HG02571 (cell line): ENCODE data around the gene ISG15.

Source experiments
- ATAC-seq: cut with Tn5 transposase; IDR thresholded peaks from one replicate; pipeline ENCODE4 v1.9.1; 2021; ENCODE audit warnings: mild to moderate bottlenecking, moderate library complexity; ENCODE audit not compliant: unreplicated experiment

Gene ISG15

DNA sequence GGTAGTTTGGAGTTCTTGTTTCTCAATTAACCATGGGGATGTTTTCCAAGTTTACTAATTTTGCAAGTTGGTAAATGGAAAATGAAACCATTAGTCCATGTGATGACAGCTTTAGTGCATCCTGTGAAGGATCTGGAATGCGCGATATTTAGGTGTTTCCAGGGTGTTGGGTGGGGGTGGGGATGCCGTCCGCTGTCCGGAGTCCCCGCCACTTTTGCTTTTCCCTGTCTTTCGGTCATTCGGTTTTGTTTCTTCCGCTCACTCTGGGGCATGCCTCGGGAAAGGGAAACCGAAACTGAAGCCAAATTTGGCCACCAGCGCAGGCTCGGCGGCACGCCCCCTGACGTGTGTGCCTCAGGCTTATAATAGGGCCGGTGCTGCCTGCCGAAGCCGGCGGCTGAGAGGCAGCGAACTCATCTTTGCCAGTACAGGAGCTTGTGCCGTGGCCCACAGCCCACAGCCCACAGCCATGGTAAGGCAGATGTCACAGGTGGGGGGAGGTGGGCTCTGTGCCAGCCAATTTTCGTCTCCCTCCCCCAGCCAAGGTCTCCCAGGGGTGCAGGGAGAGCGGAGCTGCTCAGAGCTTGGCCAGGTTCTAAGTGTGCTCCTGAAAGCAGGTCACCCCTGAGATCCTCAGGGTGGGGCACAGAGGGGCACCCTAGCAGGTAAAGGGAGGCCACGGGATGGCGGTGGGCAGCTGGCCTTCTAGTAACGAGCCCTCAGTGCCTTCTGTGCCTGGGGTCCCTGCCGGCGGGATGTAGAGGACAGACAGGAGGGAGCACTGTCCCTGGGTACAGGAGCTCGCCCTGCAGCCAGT, at the start of gene ISG15:
ISG15 (plus strand) TSS at position 393 of the 817 bp plus-strand sequence; CDS start at position 470, 77 bp downstream.
- ATAC-seq = peak; percentile 72

DNA sequence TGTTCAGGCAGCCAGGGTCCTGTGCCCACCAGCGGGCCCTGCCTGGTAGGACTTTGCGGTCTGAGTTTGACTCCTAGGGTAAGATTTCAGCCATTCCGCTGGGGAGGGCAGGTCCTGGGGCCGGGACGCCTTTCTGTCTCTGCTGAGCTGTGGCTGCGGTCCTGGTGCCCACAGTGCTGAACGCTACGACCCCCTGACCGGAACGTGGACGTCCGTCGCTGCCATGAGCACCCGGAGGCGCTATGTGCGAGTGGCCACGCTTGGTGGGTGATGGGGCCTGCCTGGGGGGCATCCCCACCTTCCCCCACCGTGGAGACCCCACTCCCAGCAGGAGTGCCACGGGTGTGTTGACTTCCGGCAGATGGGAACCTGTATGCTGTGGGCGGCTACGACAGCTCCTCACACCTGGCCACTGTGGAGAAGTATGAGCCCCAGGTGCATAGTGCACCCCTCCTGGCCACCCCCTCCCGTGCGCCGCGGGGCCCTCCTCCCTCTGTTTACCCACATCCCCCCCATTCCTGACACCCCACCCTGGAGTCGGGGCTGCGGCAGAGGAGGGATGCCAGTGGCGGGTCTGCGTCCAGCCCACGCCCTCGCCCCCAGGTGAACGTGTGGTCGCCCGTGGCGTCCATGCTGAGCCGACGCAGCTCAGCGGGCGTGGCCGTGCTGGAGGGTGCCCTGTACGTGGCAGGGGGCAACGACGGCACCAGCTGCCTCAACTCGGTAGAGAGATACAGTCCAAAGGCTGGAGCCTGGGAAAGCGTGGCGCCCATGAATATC, 49.4 kb upstream of the ISG15 start:
- ATAC-seq = no peak

DNA sequence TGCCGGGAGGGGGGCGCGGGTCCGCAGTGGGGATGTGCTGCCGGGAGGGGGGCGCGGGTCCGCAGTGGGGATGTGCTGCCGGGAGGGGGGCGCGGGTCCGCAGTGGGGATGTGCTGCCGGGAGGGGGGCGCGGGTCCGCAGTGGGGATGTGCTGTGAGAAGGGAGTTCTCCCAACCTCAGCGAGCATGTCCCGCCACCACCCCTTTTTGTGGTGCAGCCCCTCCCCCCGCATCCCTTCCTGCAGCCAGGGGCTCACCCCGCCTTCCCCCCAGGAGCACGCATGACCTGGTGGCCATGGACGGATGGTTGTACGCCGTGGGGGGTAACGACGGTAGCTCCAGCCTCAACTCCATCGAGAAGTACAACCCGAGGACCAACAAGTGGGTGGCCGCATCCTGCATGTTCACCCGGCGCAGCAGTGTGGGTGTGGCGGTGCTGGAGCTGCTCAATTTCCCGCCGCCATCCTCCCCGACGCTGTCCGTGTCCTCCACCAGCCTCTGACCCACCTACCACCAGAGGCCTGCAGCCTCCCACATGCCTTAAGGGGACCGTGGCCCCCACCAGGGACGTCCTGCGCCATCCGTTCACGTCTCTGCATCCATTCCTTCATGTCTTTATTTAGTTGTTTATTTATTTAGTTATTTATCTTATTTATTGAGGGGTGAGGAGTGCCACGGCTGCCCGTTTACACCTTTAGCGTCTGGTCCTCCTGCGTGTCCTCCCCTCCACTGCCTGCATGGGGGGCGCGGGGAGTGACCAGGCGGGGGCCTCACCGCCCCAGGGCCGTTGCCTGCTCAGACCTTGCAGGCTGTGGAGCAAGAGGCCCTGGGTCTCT, 48.4 kb upstream of the ISG15 start:
- no peak for ATAC-seq

DNA sequence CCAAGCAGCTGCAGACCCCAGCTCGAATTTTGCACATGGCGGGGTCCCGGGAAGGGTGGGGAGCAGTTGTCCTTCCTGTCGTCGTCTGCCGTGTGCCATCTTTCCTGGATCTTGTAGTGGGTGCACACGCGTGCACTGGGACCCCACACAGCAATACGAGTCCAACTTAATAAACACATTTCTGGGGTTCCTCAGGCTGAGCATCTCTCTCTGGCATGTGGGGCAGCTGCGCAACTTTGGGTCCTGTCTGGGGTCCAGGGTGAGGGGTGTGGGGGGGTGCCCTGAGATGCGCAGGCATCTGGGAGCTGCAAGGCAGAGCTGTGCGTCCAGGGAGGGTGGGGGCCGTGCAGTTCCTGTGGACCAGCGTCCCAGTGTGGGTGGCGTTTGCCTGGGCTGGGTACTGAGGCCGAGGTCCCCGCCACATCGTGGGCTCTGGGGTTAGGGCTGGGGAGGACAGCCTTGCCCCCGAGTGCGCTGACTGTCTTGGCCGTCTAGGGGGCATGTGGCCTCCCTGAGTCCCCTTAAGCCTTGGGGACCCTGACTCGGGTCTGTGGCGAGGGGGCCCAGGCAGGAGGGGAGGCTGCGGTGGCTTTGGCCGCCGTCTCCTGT, 47.7 kb upstream of the ISG15 start:
- no peak for ATAC-seq

DNA sequence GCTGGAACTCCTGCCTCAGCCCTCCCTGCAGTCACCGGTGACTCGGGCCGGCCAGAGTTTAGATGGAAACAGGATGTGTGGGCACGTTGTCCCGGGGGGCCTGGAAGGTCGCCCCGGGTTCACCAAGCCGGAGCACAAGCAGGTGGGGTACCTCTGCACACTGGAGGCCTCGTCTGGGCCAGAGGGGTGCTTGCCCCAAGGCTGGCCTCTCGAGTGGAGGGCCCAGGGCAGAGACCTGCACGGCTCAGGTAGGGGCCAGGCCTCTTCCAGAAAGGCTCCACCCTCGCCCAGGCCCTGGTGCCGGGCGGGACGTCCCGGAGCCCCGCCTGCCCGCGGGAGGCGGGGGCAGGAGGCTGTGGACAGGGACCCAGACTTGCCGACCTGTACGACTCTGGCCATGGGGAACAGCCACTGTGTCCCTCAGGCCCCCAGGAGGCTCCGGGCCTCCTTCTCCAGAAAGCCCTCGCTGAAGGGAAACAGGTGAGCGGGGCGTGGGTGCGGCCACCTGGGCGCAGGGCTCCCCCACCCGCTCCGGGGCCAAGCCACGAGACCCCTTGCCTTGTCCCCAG, 47.1 kb upstream of the ISG15 start, which contains the start of gene PLEKHN1:
PLEKHN1 (plus strand) TSS at position 348 of the 569 bp plus-strand sequence; CDS start at position 398, 50 bp downstream.
- no peak for ATAC-seq

DNA sequence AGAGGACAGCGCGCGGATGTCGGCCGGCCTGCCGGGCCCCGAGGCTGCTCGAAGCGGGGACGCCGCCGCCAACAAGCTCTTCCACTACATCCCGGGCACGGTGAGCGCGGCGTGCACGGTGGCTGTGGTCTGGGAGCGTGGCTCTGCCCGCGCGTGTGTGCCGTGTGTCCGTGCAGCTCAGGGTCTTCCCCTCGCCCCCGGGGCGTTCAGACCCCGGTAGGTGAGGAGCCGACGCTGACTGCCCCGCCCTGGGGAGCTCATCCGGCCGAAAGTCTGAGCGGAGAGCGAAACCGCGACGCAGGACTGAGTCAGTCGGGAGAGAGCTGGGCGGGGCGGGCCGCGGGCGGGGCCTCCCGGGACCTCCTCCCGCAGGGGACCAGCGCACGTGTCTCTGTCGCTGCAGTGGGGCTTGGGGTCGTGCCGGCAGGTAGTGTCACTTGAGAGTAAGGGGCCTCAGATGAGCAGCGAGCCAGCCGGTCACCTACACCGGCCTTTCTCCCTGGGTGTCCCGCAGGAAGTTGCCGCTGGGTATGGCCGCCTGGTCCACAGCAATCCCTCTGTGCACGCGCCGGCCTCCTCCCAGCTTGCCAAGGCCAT, 46.5 kb upstream of the ISG15 start:
- no peak for ATAC-seq

DNA sequence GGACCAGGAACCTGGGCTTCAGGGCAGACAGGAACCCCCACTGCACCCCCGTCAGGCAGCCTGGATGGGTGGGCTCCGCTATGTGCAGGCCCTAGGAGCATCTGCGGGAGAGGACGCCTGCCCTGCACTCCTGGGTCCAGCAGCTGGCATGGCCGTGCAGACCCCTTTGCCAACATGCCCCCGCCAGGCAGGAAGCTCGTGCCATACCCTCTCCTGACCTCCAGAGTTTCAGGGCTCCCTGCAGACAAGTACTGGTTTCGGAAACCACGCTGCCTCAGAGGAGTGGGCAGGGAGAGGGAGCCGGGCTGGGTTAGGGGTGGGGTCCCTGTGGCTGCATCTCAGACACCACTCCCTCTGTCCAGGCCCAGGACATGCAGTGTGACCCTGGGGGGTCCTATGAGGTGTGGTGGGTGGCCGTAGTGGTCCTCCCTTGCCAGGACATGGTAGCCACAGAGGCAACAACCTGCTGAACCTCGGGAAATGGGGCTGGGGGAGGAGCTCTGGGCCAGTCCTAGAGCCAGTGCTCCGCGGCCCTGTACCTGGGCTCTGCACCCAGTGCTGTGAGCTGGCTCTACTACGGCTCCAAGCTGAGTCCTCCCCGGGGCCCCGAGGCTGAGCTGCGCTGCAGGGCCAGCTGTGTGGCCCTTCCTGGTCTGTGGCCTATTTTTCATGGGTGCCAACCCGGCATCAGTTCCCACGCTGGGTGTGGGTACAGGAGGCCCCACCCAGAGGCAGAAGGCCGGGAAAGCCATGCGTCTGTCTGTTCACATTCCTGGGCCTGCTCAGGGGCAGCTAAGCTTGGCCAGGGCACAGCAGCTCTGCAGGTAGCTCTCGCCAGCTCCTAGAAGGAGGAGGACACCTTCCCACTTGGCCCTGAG, 45.6 kb upstream of the ISG15 start:
- ATAC-seq = no peak

DNA sequence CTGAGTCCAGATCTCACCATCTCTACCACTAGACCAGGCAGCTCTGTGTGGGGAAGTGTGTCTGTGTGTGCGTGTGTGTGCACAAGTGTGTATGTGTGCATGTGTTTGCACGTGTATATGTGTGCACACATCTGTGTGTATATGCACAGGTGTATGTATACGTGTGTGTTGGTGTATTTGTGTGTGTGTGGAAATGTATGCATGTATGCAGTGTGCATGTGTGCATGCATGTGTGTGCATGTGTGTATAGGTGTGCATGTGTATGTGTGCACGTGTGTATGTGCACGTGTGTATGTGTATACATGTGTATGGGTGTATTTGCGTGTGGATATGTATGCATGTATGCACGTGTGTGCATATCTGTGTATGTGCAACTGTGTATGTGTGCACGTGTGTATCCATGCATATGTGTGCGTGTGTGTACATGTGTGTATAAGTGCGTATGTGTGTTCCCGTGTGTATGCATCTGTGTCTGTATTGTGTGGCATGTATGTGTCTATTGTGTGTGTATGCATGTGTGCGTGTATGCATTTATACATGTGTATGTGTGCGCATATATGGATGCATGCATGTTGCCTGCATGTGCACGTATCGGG, 43.9 kb upstream of the ISG15 start:
- ATAC-seq = no peak

DNA sequence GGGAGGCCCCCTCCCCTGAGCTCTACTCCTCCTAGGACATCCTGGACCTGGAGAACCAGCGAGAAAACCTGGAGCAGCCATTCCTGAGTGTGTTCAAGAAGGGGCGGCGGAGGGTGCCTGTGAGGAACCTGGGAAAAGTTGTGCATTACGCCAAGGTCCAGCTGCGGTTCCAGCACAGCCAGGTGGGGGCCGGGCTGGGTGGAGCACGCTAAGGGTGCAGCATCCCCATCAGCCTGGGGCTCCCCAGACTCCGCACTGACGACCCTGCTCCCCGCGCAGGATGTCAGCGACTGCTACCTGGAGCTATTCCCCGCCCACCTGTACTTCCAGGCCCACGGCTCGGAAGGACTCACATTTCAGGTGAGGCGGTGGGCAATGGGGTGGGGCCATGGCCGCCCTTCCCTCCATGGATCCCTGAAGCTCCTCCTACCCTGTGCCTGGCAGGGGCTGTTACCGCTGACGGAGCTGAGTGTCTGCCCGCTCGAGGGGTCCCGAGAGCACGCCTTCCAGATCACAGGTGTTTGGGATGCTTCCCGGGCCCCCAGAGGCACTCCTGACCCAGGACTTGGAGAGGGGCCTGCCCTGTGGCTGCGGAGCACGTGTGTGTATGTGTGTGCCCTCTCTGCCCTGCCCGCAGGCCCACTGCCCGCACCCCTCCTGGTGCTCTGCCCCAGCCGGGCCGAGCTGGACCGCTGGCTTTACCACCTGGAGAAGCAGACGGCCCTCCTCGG, 42.9 kb upstream of the ISG15 start:
- ATAC-seq = no peak

DNA sequence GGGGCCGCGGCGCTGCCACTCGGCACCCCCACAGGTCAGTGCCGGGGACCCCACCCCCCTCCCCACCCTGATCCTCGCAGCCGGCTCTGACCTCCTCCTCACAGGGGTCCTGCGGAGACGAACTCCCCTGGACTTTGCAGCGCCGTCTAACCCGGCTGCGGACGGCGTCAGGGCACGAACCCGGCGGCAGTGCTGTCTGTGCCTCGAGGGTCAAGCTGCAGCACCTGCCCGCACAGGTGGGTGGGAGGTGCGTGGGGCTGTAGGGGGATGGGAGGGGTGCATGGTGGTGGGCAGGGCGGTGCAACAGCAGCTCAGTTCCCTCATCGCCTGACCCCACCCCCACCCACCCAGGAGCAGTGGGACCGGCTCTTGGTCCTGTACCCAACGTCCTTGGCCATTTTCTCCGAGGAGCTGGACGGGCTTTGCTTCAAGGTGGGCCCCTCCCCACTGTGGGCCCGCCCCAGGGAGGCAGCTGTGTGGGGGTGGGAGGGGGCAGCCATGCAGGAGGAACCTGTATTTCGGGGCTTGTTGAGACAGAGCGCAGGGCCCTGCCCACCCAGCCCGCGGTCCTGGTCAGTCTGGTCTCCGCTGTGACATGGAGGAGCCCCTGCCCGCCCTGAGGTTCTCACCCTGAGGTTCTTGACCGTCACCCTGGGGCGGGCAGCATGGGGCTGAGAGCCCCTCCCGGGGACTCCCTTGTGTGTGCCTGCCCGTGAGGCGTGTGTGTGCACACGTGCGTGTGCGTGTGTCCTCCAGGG, 42.1 kb upstream of the ISG15 start:
- ATAC-seq = no peak

DNA sequence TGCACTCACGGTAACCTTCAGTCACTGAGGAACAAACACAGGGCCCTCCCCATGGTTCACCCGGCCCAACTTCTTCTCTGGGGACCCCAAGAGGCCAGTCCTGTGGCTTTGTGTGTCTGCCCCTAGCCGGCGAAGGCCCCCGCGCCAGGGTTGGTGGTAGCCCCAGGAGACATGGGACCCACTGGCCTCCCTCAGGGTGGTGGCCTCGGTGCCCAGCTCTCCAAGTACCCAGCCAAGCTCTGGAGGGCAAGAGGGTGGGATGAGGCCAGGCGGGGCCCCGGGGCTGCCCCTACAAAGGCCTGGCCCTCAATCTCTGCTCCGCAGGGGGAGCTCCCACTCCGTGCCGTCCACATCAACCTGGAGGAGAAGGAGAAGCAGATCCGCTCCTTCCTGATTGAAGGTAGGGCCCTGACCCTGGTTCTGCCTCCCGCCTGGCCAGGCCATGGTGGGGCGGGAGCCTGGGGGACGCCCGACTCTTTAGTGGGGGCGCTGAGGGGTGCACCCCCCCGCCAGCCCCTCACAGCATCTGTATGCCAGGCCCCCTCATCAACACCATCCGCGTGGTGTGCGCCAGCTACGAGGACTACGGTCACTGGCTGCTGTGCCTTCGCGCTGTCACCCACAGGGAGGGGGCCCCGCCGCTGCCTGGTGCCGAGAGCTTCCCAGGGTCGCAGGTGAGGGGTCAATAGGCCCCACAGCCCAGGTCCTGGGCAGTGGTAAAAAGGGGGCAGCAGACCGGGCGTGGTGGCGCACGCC, 41.4 kb upstream of the ISG15 start:
- ATAC-seq = no peak

DNA sequence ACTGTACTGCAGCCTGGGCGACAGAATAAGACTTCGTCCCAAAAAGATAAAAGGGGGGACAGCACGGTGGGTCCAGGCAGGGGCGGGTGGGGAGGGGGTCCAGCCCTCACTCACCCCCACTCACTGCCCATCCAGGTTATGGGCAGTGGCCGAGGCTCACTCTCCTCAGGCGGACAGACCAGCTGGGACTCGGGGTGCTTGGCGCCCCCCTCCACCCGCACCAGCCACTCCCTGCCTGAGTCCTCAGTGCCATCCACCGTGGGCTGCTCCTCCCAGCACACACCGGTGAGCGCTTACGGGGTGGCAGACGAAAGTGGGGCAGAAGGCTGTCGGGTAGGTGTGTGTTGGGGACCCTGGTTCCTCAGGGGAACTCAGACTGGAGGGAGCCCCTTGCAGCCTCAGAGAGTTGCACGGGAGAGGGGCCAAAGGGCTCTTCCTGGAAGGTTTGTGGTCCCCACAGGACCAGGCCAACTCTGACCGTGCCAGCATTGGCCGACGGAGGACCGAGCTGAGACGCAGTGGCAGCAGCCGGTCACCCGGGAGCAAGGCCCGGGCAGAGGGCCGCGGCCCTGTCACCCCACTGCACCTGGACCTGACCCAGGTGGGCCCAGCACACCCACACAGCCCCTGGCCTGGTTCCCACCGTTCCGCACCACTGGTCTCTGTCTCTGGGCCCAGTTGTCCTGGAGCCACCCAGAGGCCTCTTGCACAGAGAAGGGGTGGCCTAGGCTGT, 40.4 kb upstream of the ISG15 start:
- no peak for ATAC-seq

DNA sequence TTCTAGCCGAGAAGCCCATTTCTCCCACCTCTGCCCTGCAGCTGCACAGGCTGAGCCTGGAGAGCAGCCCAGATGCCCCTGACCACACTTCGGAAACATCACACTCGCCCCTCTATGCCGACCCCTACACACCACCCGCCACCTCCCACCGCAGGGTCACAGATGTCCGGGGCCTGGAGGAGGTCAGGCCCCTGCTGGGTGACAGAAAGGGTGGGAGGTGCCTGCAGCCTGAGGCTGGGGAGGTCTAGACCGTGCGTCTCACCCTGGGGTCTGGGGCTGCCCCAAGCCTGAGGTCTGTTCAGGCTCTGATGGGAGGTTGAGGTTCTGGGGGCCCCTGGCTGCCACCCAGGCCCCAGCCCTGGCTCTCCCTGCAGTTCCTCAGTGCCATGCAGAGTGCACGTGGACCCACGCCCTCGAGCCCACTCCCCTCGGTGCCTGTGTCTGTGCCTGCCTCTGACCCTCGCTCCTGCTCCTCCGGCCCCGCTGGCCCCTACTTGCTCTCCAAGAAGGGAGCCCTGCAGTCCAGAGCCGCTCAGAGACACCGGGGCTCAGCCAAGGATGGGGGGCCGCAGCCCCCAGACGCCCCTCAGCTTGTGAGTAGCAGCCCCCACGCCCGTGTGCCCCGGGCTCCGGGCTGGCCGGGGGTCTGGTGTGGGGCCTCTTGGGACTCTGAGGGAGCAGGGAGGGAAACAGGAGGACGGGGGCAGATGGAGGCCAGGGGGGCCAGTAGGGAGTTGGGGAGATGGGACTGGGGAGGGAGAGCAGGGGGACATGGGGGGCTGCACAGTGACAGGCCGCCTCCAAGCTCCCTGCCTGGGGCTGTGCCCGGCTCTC, 39.6 kb upstream of the ISG15 start:
- ATAC-seq = no peak

DNA sequence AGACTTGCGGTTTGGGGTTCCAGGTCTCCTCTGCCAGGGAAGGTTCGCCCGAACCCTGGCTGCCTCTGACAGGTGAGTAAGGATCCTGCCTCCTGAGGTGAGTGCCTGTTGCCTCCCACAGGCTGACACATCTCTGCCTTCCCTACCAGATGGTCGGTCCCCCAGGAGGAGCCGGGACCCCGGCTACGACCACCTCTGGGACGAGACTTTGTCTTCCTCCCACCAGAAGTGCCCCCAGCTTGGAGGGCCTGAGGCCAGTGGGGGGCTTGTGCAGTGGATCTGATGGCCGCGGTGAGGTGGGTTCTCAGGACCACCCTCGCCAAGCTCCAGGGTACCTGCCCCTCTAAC, 39.0 kb upstream of the ISG15 start:
- no peak for ATAC-seq

DNA sequence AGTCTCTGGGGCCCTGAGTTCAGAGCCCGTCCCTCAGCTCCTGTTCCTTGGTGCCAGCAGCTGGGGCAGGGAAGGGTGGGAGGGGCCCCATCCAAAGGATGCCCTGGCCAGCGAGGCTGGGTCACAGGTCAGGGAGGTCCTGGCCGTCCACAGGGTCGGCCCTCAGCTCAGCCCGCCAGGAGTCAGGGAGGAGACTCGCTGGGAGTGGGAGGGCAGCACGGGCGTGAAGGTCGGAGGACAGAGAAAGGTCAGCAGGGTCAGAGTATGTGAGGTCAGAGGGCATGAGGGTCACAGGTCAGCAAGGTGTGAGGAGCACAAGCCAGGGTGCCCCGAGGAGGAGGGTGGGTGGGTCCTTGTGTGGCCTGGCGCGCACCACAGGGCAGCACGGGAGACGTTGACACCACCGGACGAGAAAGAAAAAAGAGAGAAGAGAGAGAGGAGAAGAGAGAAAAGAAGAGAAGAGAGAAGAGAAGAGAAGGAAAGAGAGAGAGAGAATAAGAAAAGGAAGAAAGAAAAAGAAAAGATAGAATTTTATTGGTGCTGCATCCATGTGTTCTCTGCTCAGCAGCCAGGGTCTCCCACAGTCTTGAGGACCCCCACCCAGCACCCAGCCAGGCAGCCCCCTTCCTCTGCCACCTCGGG, 38.5 kb upstream of the ISG15 start:
- ATAC-seq = no peak
